Dendritic cell treated with granulocyte-macrophage colony-stimulating factor and Interleukin-4, amounts not matched to agents 40 ng/mL and 50 ng/mL, for 4 days (primary cell): ENCODE results near the gene CSF3R.

Source experiments
- H3K27ac Mint-ChIP-seq: one replicate; pipeline ENCODE4 v1.8.0; 2022; ENCODE audit warnings: mild to moderate bottlenecking, mixed read lengths
- H3K27me3 Mint-ChIP-seq: one replicate; pipeline ENCODE4 v1.8.0; 2022; ENCODE audit warnings: mild to moderate bottlenecking, mixed read lengths
- H3K36me3 Mint-ChIP-seq: one replicate; pipeline ENCODE4 v1.8.0; 2022; ENCODE audit warnings: low read depth, mixed read lengths
- H3K4me1 Mint-ChIP-seq: one replicate; pipeline ENCODE4 v1.8.0; 2022; ENCODE audit warnings: low read depth, mixed read lengths
- H3K4me3 Mint-ChIP-seq: one replicate; pipeline ENCODE4 v1.8.0; 2022; ENCODE audit warnings: mild to moderate bottlenecking, moderate library complexity, mixed read lengths
- H3K9me3 Mint-ChIP-seq: one replicate; pipeline ENCODE4 v1.8.0; 2022; ENCODE audit warnings: mixed read lengths
- intact Hi-C: fragments of 100-400 bp; cut with micrococcal nuclease; formaldehyde crosslinking; loops from one replicate; pipeline ENCODE4 v1.15.0; 2022

CSF3R gene

DNA sequence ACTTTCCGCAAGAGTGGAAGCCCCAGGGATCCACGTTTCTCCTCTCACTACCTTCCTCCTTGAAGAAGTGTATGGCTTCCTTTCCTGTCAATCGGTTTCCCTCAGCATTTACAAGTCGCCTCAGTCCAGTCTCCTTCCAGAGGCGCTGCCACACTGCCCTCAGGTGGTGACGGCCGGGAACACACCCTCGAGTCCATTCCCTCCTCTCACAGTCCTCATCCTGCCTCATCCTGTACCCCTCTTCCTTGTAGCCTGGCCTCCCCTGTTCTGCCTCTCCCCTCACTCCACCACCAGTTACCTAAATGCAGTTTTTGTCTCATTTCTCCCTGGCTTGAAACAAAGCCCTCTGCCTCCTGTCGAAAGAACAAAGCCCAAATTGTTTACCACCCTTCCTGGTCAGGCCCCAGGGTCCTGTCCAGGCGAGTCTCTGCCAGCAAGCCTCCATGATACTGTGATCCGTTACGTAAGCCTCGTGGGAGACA, 61.8 kb downstream of the CSF3R start:
- H3K9me3 Mint-ChIP-seq: no peaks in the 10 kb centered on the region
- no peaks in the 10 kb centered on the region for H3K27me3 Mint-ChIP-seq
- H3K4me1 Mint-ChIP-seq: peaks cover 9% of the 10 kb centered on the region

GRCh38 chr1:36420409-36420808, 62.3 kb downstream of the CSF3R start:
- Mint-ChIP-seq H3K4me3 (no peak overlapping the region), H3K27me3 (no peaks in the 10 kb centered on the region), H3K4me1 (peaks cover 9% of the 10 kb centered on the region), H3K9me3 (no peaks in the 10 kb centered on the region), H3K36me3 (peaks cover 20% of the 10 kb centered on the region), H3K27ac (no peak overlapping the region)
- intact Hi-C loops: loop anchor here (1.0 to 5.0 kb wide), 3 partner anchors 33 to 77 kb away; partner anchors contain the start of gene STK40

More for the DNA sequence above, 61.8 kb downstream of the CSF3R start:
- Mint-ChIP-seq H3K4me3 (no peak overlapping the region), H3K27ac (peak overlapping the region; percentile 30), H3K36me3 (peaks cover 17% of the 10 kb centered on the region)
- intact Hi-C loops: loop anchor here (1.0 to 5.0 kb wide), 3 partner anchors 34 to 78 kb away; partner anchors contain the start of gene STK40

- Mint-ChIP-seq H3K27me3 (no peaks in the 10 kb centered on the region), H3K36me3 (peaks cover 23% of the 10 kb centered on the region), H3K4me3 (no peak overlapping the region), H3K4me1 (peaks cover 9% of the 10 kb centered on the region), H3K9me3 (no peaks in the 10 kb centered on the region), H3K27ac (no peak overlapping the region)
- intact Hi-C loops: no loop called here
These were observed 63.1 kb downstream of the CSF3R start for GRCh38 chr1:36419569-36419968.

- intact Hi-C loops: no loop called here
- Mint-ChIP-seq H3K4me1 (peaks cover 9% of the 10 kb centered on the region), H3K4me3 (no peak overlapping the region), H3K27me3 (no peaks in the 10 kb centered on the region), H3K27ac (no peak overlapping the region), H3K36me3 (peaks cover 26% of the 10 kb centered on the region), H3K9me3 (no peaks in the 10 kb centered on the region)
These were observed 63.6 kb downstream of the CSF3R start for GRCh38 chr1:36419140-36419539.

DNA sequence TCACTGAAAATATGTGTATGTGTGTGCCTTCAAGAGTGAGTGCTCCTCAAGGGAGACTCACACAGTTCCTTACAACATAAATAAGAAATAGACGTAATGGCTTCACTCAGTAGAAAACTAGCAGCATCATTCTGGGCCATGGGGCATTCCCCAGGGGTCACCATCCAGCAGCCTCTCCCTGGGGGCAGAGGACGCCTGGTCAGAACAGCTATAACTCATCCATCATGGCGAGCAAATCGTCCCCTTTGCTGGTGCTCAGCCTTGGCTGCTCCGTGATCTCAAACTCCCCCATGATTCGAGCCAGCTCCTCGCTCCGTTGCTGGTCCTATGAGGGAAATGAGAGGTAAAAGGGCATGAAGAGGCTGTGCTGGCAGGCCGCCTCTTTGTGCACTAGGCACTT, 64.8 kb downstream of the CSF3R start:
- intact Hi-C loops: no loop called here

More for the DNA sequence above, 64.8 kb downstream of the CSF3R start:
- no peaks in the 10 kb centered on the region for H3K9me3 Mint-ChIP-seq
- no peaks in the 10 kb centered on the region for H3K27me3 Mint-ChIP-seq
- H3K4me3 Mint-ChIP-seq: no peak overlapping the region
- H3K27ac Mint-ChIP-seq: peak overlapping the region; percentile 7
- H3K36me3 Mint-ChIP-seq: peaks cover 26% of the 10 kb centered on the region
- peaks cover 9% of the 10 kb centered on the region for H3K4me1 Mint-ChIP-seq
